HEK293 (cell line): ENCODE data around the gene ARL3.
"Not testable (repeated sequence)": the region's sequence is repeated elsewhere in the genome, so short reads cannot be mapped to it uniquely, and the experiment has no call there.

Experiments
- CTCF ChIA-PET: fragments of 350-600 bp; formaldehyde crosslinking; extraction: SDS; loops from one replicate; lab custom pipeline; 2021; ENCODE audit warnings: antibody characterized with exemption; lab: Yijun Ruan, JAX
- POLR2A ChIA-PET: fragments of 300-600 bp; formaldehyde crosslinking; extraction: SDS; loops from one replicate; lab custom pipeline; 2020; ENCODE audit warnings: antibody characterized with exemption, inconsistent platforms; lab: Yijun Ruan, JAX
- H3K27ac ChIP-seq: fragments of 200-500 bp; sonication (Bioruptor generic); 2 replicates; pipeline ENCODE4 v1.5.1; 2014; ENCODE audit warnings: low read depth, low read length, control low read depth, inconsistent platforms; ENCODE audit errors: extremely low read depth
- H3K36me3 ChIP-seq, 2 experiments: fragments of 200-500 bp in 1 of 2; sonication (Bioruptor generic) in 1 of 2; 1 replicate in 1 of 2; 2 replicates in 1 of 2; pipeline ENCODE4 v1.5.1; 2014 to 2017; ENCODE audit warnings: inconsistent platforms in 2 of 2, low read length in 2 of 2; ENCODE audit not compliant: control insufficient read depth in 2 of 2, insufficient read depth in 1 of 2
- H3K4me1 ChIP-seq: fragments of 200-500 bp; sonication (Bioruptor generic); 2 replicates; pipeline ENCODE4 v1.5.1; 2014; ENCODE audit warnings: mild to moderate bottlenecking, low read length, inconsistent platforms; ENCODE audit not compliant: control insufficient read depth, insufficient read depth
- H3K4me3 ChIP-seq: 2 replicates; pipeline ENCODE4 v1.5.1; 2011; ENCODE audit warnings: low read depth, mild to moderate bottlenecking, control low read depth, low read length, moderate library complexity
- H3K9me3 ChIP-seq: fragments of 200-500 bp; sonication (Bioruptor generic); 2 replicates; pipeline ENCODE4 v1.5.1; 2014; ENCODE audit warnings: low read depth, low read length, inconsistent platforms; ENCODE audit not compliant: control insufficient read depth, insufficient read depth
- KLF7 ChIP-seq: fragments of 450-650 bp; formaldehyde crosslinking; IDR thresholded peaks from 2 replicates; pipeline ENCODE4 v1.5.1; 2016; ENCODE audit warnings: missing biosample characterization, missing genetic modification characterization, borderline replicate concordance
- TCF7L2 ChIP-seq: IDR thresholded peaks from 2 replicates; pipeline ENCODE4 v1.6.1; 2011; ENCODE audit warnings: low read depth, mild to moderate bottlenecking, inconsistent platforms, low read length, moderate library complexity, borderline replicate concordance
- ZNF138 ChIP-seq: fragments of 450-650 bp; formaldehyde crosslinking; IDR thresholded peaks from 2 replicates; pipeline ENCODE4 v1.5.1; 2016; ENCODE audit warnings: missing biosample characterization, missing genetic modification characterization, borderline replicate concordance
- ZNF148 ChIP-seq: fragments of 450-650 bp; formaldehyde crosslinking; IDR thresholded peaks from 2 replicates; pipeline ENCODE4 v1.5.0; 2017; ENCODE audit warnings: missing biosample characterization, missing genetic modification characterization, borderline replicate concordance
- ZNF23 ChIP-seq: fragments of 450-650 bp; formaldehyde crosslinking; IDR thresholded peaks from 2 replicates; pipeline ENCODE4 v1.5.1; 2016; ENCODE audit warnings: missing biosample characterization, missing genetic modification characterization, borderline replicate concordance
- ZNF274 ChIP-seq, 2 experiments: fragments of 200-500 bp in 1 of 2; fragments of 450-650 bp in 1 of 2; sonication (Bioruptor generic) in 1 of 2; formaldehyde crosslinking in 1 of 2; IDR thresholded peaks; 2 replicates each; pipeline versions ENCODE4 v1.5.1 to v1.6.1; 2014 to 2016; ENCODE audit warnings: borderline replicate concordance in 1 of 2, inconsistent platforms in 1 of 2, low read length in 1 of 2, missing biosample characterization in 1 of 2, missing genetic modification characterization in 1 of 2
- ZNF335 ChIP-seq: fragments of 450-650 bp; formaldehyde crosslinking; conservative IDR thresholded peaks from 2 replicates; pipeline ENCODE4 v1.5.1; 2016; ENCODE audit warnings: missing biosample characterization, missing genetic modification characterization
- ZNF366 ChIP-seq: fragments of 450-650 bp; formaldehyde crosslinking; conservative IDR thresholded peaks from 2 replicates; pipeline ENCODE4 v1.5.1; 2016; ENCODE audit warnings: missing biosample characterization, missing genetic modification characterization
- ZNF394 ChIP-seq: fragments of 450-650 bp; formaldehyde crosslinking; IDR thresholded peaks from 2 replicates; pipeline ENCODE4 v1.5.1; 2016; ENCODE audit warnings: missing biosample characterization, missing genetic modification characterization, mild to moderate bottlenecking, moderate library complexity, borderline replicate concordance
- ZNF529 ChIP-seq: fragments of 450-650 bp; formaldehyde crosslinking; IDR thresholded peaks from 2 replicates; pipeline ENCODE4 v1.5.1; 2017; ENCODE audit warnings: missing genetic modification characterization, missing biosample characterization; ENCODE audit not compliant: insufficient replicate concordance
- ZNF768 ChIP-seq: fragments of 450-650 bp; formaldehyde crosslinking; IDR thresholded peaks from 2 replicates; pipeline ENCODE4 v1.5.1; 2018; ENCODE audit warnings: missing biosample characterization, mild to moderate bottlenecking, missing genetic modification characterization
- ZNF837 ChIP-seq: fragments of 450-650 bp; formaldehyde crosslinking; IDR thresholded peaks from 2 replicates; pipeline ENCODE4 v1.5.1; 2016; ENCODE audit warnings: missing biosample characterization, missing genetic modification characterization
- TF ChIP-seq, protein P1 (sequence below): fragments of 450-650 bp; formaldehyde crosslinking; IDR thresholded peaks from 2 replicates; pipeline ENCODE4 v1.5.1; 2016; ENCODE audit warnings: missing biosample characterization, missing genetic modification characterization, low read depth
- TF ChIP-seq, protein P2 (sequence below): fragments of 450-650 bp; formaldehyde crosslinking; IDR thresholded peaks from 2 replicates; pipeline ENCODE4 v1.5.1; 2016; ENCODE audit warnings: missing biosample characterization, missing genetic modification characterization
- TF ChIP-seq, protein P3 (sequence below): fragments of 450-650 bp; formaldehyde crosslinking; IDR thresholded peaks from 2 replicates; pipeline ENCODE4 v1.5.1; 2017; ENCODE audit warnings: missing biosample characterization, missing genetic modification characterization

Gene ARL3

GRCh38 chr10:102696736-102697135, 17.5 kb downstream of the ARL3 start:
- H3K4me3 ChIP-seq: no peak overlapping the region
- TF ChIP-seq ZNF529 (tag by site-specific recombination) (no peak), ZNF768 (tag by site-specific recombination) (no peak), ZNF148 (no peak), KLF7 (tag by site-specific recombination) (no peak), ZNF366 (no peak), ZNF138 (tag by site-specific recombination) (no peak), ZNF274 (IDR thresholded peaks at IDR 0.05; ENCODE audit: low read length) (no peak), ZNF274 (tag by site-specific recombination; IDR thresholded peaks at IDR 0.05; ENCODE audit: borderline replicate concordance) (no peak), TCF7L2 (no peak), ZNF837 (tag by site-specific recombination) (no peak), ZNF23 (tag by site-specific recombination) (no peak), ZNF335 (no peak)
- TF ChIP-seq, protein P1, sequence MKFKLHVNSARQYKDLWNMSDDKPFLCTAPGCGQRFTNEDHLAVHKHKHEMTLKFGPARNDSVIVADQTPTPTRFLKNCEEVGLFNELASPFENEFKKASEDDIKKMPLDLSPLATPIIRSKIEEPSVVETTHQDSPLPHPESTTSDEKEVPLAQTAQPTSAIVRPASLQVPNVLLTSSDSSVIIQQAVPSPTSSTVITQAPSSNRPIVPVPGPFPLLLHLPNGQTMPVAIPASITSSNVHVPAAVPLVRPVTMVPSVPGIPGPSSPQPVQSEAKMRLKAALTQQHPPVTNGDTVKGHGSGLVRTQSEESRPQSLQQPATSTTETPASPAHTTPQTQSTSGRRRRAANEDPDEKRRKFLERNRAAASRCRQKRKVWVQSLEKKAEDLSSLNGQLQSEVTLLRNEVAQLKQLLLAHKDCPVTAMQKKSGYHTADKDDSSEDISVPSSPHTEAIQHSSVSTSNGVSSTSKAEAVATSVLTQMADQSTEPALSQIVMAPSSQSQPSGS: no peak
- POLR2A ChIA-PET: no interaction called here
- H3K27ac ChIP-seq: no peak overlapping the region
- H3K9me3 ChIP-seq: no peaks in the 10 kb centered on the region
- CTCF ChIA-PET: interaction anchor here (0.5 to 1.4 kb wide), 4 partner anchors 8 to 1109 kb away, joined by 3 to 6 read pairs (median 4); no protein-coding TSS in a partner anchor
- no peaks in the 10 kb centered on the region for H3K4me1 ChIP-seq
- peaks cover 9 to 38% of the 10 kb centered on the region in 2 experiments for H3K36me3 ChIP-seq

- peaks cover 9 to 38% of the 10 kb centered on the region in 2 experiments for H3K36me3 ChIP-seq
- H3K4me1 ChIP-seq, POLR2A ChIA-PET, H3K27ac ChIP-seq, H3K4me3 ChIP-seq, H3K9me3 ChIP-seq, CTCF ChIA-PET: not testable (repeated sequence)
These were observed 18.8 kb downstream of the ARL3 start for GRCh38 chr10:102695401-102695800.

DNA sequence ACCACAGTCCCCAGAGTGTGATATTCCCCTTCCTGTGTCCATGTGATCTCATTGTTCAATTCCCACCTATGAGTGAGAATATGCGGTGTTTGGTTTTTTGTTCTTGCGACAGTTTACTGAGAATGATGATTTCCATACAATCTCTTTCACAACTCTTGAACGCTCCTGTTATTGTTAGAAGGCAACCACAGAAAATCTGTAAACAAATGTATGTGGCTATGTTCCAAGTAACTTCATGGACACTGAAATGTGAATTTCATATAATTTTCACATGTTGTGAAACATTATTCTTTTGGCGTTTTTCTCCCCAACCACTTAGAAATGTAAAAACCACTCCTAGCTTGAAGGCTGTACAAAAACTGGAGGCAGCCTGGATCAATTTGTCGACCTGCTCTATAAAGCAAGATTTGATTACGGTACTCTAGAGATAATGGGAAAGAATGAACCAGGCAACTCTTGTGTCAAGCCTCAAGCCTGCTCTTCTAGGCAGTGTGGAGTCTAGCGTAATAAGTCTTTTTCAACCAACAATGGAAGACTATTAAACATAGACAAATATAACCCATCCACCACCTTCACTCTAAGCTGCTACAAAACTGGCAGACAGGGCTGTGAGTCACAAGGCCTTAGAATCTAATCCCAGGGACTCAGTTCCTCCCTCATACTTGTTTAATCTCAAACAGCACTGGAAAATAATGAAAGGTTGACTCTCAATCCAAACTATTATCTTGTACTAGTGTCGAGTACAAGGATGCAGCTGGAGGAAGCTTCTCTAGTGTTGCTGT, 22.7 kb downstream of the ARL3 start:
- CTCF ChIA-PET: interaction anchor here (0.6 to 2.2 kb wide), 4 partner anchors 13 to 578 kb away, joined by 3 to 5 read pairs (median 4); no protein-coding TSS in a partner anchor

More for the DNA sequence above, 22.7 kb downstream of the ARL3 start:
- Histone ChIP-seq H3K4me3 (no peak overlapping the region), H3K9me3 (no peaks in the 10 kb centered on the region), H3K4me1 (no peaks in the 10 kb centered on the region), H3K36me3 (peaks cover 6 to 17% of the 10 kb centered on the region in 2 experiments), H3K27ac (no peak overlapping the region)
- POLR2A ChIA-PET: no interaction called here
- TF ChIP-seq ZNF394: no peak
- TF ChIP-seq, protein P2, sequence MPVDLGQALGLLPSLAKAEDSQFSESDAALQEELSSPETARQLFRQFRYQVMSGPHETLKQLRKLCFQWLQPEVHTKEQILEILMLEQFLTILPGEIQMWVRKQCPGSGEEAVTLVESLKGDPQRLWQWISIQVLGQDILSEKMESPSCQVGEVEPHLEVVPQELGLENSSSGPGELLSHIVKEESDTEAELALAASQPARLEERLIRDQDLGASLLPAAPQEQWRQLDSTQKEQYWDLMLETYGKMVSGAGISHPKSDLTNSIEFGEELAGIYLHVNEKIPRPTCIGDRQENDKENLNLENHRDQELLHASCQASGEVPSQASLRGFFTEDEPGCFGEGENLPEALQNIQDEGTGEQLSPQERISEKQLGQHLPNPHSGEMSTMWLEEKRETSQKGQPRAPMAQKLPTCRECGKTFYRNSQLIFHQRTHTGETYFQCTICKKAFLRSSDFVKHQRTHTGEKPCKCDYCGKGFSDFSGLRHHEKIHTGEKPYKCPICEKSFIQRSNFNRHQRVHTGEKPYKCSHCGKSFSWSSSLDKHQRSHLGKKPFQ (tag by site-specific recombination): 0 out of 2 replicates have a peak, but pooled peaks have one; percentile 38
- TF ChIP-seq, protein P3, sequence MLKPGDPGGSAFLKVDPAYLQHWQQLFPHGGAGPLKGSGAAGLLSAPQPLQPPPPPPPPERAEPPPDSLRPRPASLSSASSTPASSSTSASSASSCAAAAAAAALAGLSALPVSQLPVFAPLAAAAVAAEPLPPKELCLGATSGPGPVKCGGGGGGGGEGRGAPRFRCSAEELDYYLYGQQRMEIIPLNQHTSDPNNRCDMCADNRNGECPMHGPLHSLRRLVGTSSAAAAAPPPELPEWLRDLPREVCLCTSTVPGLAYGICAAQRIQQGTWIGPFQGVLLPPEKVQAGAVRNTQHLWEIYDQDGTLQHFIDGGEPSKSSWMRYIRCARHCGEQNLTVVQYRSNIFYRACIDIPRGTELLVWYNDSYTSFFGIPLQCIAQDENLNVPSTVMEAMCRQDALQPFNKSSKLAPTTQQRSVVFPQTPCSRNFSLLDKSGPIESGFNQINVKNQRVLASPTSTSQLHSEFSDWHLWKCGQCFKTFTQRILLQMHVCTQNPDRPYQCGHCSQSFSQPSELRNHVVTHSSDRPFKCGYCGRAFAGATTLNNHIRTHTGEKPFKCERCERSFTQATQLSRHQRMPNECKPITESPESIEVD: 0 out of 2 replicates have a peak, but pooled peaks have one; percentile 28
